Measurements from ENCODE around the gene NCAN.

Gene NCAN

DNA sequence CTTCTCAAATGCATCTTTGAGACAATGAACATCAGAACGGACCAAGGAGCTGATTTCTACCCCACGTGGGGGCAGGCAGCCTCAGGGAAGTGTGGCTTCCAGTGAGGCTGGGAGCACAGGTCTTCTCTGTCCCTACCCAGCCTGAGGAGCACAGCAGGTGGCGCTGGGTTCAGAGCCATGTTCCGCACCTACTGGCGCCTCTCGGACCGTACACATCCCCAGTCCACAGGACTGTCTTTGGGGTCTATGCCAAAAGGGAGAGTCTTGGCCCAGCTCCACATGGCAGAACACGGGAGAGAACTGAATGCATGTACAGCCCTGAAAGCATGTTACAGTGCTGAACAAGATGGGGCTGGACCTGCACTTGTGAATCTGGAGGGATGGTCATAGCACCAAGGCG lies 86.0 kb downstream of the NCAN start:
- no peak for DNase-seq

DNA sequence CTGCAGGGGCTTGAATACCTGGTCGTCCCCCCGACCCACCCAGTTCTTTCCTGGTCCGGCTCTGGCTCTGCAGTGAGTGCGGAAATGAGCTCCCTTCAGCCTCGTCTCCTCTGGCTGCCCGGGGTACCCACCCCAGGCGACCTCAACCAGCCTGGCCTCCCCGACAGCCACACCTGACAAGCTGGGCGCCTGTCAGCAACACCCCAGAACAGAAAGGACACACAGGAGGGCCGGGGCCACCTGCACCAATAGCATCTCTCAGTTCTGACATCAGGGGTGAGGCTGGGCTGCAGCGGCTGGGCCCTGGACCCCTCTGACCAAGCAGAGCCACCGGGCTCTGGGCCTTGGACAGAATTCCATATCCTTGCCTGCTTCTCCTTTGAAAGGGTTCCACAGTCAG lies 88.9 kb downstream of the NCAN start:
- DNase-seq = no peak
